Mesendoderm (in vitro differentiated cells): ENCODE data around the gene PRKAG2.

Experiments used
- DNase-seq: peaks from one replicate; pipeline ENCODE4 v3.0.0; 2013
- H2AK5ac ChIP-seq: 2 replicates; pipeline ENCODE4 v1.6.1; 2013; ENCODE audit warnings: low read length, inconsistent platforms
- H2BK120ac ChIP-seq: 2 replicates; pipeline ENCODE4 v1.6.1; 2013; ENCODE audit warnings: low read depth, mild to moderate bottlenecking, low read length, moderate library complexity, mixed read lengths
- H2BK15ac ChIP-seq: replicated peaks from 2 replicates; pipeline ENCODE4 v1.6.1; 2013; ENCODE audit warnings: low read depth, mild to moderate bottlenecking, moderate library complexity
- H2BK5ac ChIP-seq: 2 replicates; pipeline ENCODE4 v1.6.1; 2013; ENCODE audit warnings: low read length, inconsistent platforms
- H3K18ac ChIP-seq: 2 replicates; pipeline ENCODE4 v1.6.1; 2013; ENCODE audit warnings: mild to moderate bottlenecking, low read length, mixed read lengths
- H3K23ac ChIP-seq: one replicate; pipeline ENCODE4 v1.6.1; 2013; ENCODE audit warnings: low read length
- H3K27ac ChIP-seq: 2 replicates; pipeline ENCODE4 v1.5.1; 2013; ENCODE audit warnings: low read depth, mild to moderate bottlenecking, inconsistent platforms, low read length, moderate library complexity
- H3K27me3 ChIP-seq: 2 replicates; pipeline ENCODE4 v1.6.1; 2013; ENCODE audit warnings: low read length, control low read depth, mild to moderate bottlenecking, inconsistent platforms; ENCODE audit not compliant: insufficient read depth, poor library complexity
- H3K36me3 ChIP-seq: 2 replicates; pipeline ENCODE4 v1.6.1; 2013; ENCODE audit warnings: low read length, inconsistent platforms; ENCODE audit not compliant: control insufficient read depth, insufficient read depth
- H3K4ac ChIP-seq: one replicate; pipeline ENCODE4 v1.6.1; 2013; ENCODE audit warnings: low read depth, mild to moderate bottlenecking, low read length, moderate library complexity
- H3K4me1 ChIP-seq: 2 replicates; pipeline ENCODE4 v1.6.1; 2013; ENCODE audit warnings: low read depth, low read length, inconsistent platforms; ENCODE audit not compliant: control insufficient read depth
- H3K4me2 ChIP-seq: 2 replicates; pipeline ENCODE4 v1.6.1; 2013; ENCODE audit warnings: low read length
- H3K4me3 ChIP-seq: 2 replicates; pipeline ENCODE4 v1.5.1; 2013; ENCODE audit warnings: mild to moderate bottlenecking, low read length
- H3K56ac ChIP-seq: one replicate; pipeline ENCODE4 v1.6.1; 2013; ENCODE audit warnings: low read length
- H3K79me1 ChIP-seq: 2 replicates; pipeline ENCODE4 v1.6.1; 2013; ENCODE audit warnings: low read length, inconsistent platforms
- H3K79me2 ChIP-seq: 2 replicates; pipeline ENCODE4 v1.6.1; 2013; ENCODE audit warnings: mild to moderate bottlenecking, low read length; ENCODE audit not compliant: control insufficient read depth, insufficient read depth
- H3K9ac ChIP-seq: 2 replicates; pipeline ENCODE4 v1.6.1; 2013; ENCODE audit warnings: low read length, inconsistent platforms
- H4K5ac ChIP-seq: one replicate; pipeline ENCODE4 v1.6.1; 2013; ENCODE audit warnings: low read length
- H4K8ac ChIP-seq: one replicate; pipeline ENCODE4 v1.6.1; 2013; ENCODE audit warnings: low read depth, mild to moderate bottlenecking, control low read depth, low read length, moderate library complexity
- whole genome bisulfite sequencing: extraction: QIAGEN DNeasy Blood & Tissue Kit; methylation state at CpG from one replicate; pipeline ENCODE4 v1.1.7; 2013; ENCODE audit warnings: low lambda C conversion rate, missing lambda C conversion rate; ENCODE audit not compliant: insufficient coverage; ENCODE audit errors: extremely low coverage; 5-methylcytosine and 5-hydroxymethylcytosine counted together

The PRKAG2 gene

DNA sequence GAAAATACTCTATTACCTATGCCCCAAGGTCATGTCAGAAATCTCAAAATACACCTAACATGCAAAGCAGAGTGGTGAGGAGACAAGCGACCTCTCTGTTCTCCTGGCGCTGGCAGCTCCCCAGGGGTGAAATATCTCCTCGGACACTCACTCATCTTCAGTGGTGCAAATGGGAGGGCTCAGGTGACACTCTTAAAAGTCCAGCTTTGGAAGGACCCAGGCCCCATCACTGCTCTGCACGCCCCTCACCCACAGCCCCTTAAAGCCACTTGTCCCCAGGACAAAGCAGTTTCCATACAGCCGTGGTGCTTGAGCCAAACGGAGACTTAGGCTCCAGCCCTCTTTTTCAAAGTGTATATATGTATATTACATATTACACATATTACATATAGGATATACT lies 12.4 kb downstream of the PRKAG2 start:
- Histone ChIP-seq H3K4me1 (no peaks in the 10 kb centered on the region), H3K4me3 (no peak overlapping the region), H2BK5ac (no peak overlapping the region), H3K79me2 (no peaks in the 10 kb centered on the region), H3K27ac (no peak overlapping the region), H4K8ac (no peak overlapping the region), H3K23ac (no peak overlapping the region), H3K9ac (no peak overlapping the region), H3K36me3 (no peaks in the 10 kb centered on the region), H4K5ac (no peak overlapping the region), H3K79me1 (no peaks in the 10 kb centered on the region), H3K56ac (no peak overlapping the region), H3K4ac (no peak overlapping the region), H2AK5ac (no peak overlapping the region), H3K4me2 (no peak overlapping the region), H3K18ac (no peak overlapping the region), H3K27me3 (no peaks in the 10 kb centered on the region), H2BK120ac (no peak overlapping the region), H2BK15ac (no peak overlapping the region)
- DNase-seq, result no peak
- WGBS, result no CpG with 5 or more reads among the region's 6 CpGs

DNA sequence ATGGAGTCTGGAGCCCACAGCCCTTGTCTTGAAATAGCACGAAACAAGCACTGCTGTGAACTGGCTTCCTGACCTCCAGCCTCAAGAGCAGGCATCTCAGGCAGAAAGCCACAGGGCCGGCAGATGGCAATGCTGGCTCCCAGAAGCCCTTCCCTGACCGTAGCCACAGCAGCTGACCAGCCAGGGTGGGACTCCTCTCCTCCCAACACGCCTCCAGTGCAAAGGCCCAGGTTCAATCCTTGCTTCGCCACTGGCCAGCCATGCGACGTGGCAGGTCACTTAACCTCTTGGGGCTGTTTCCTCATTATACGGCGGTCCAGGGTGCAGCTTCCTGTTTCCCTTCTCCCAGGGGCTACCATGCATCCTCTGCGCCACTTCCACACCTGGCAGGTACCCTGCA lies 12.8 kb downstream of the PRKAG2 start:
- no peaks in the 10 kb centered on the region for H3K4me1 ChIP-seq
- H3K27ac ChIP-seq, result no peak overlapping the region
- no peak overlapping the region for H2BK15ac ChIP-seq
- no peak overlapping the region for H3K4me2 ChIP-seq
- no peak overlapping the region for H3K23ac ChIP-seq
- H3K9ac ChIP-seq, result no peak overlapping the region
- no peaks in the 10 kb centered on the region for H3K36me3 ChIP-seq
- no peak overlapping the region for H4K5ac ChIP-seq
- no peak overlapping the region for H3K4me3 ChIP-seq
- H2BK5ac ChIP-seq, result no peak overlapping the region
- no CpG with 5 or more reads among the region's 10 CpGs for WGBS
- no peak overlapping the region for H2AK5ac ChIP-seq
- no peak overlapping the region for H3K56ac ChIP-seq
- no peaks in the 10 kb centered on the region for H3K79me1 ChIP-seq
- no peaks in the 10 kb centered on the region for H3K27me3 ChIP-seq
- no peak overlapping the region for H4K8ac ChIP-seq
- H3K4ac ChIP-seq, result no peak overlapping the region
- no peak overlapping the region for H2BK120ac ChIP-seq
- H3K18ac ChIP-seq, result no peak overlapping the region
- DNase-seq, result no peak
- H3K79me2 ChIP-seq, result no peaks in the 10 kb centered on the region

- no peaks in the 10 kb centered on the region for H3K27me3 ChIP-seq
- H3K79me2 ChIP-seq, result no peaks in the 10 kb centered on the region
- H3K4me3 ChIP-seq, result no peak overlapping the region
- no peak overlapping the region for H3K4me2 ChIP-seq
- no peak overlapping the region for H3K9ac ChIP-seq
- no peak overlapping the region for H3K56ac ChIP-seq
- H4K5ac ChIP-seq, result no peak overlapping the region
- H2AK5ac ChIP-seq, result no peak overlapping the region
- H3K4me1 ChIP-seq, result no peaks in the 10 kb centered on the region
- H3K23ac ChIP-seq, result no peak overlapping the region
- H3K36me3 ChIP-seq, result no peaks in the 10 kb centered on the region
- no peaks in the 10 kb centered on the region for H3K79me1 ChIP-seq
- no peak overlapping the region for H2BK120ac ChIP-seq
- H3K4ac ChIP-seq, result no peak overlapping the region
- peak; percentile 84 for DNase-seq
- no peak overlapping the region for H4K8ac ChIP-seq
- no peak overlapping the region for H3K27ac ChIP-seq
- no peak overlapping the region for H3K18ac ChIP-seq
- no peak overlapping the region for H2BK5ac ChIP-seq
- no peak overlapping the region for H2BK15ac ChIP-seq
- WGBS, result no CpG with 5 or more reads among the region's 11 CpGs
Measured at GRCh38 chr7:151863386-151864079, 13.4 kb downstream of the PRKAG2 start.

DNA sequence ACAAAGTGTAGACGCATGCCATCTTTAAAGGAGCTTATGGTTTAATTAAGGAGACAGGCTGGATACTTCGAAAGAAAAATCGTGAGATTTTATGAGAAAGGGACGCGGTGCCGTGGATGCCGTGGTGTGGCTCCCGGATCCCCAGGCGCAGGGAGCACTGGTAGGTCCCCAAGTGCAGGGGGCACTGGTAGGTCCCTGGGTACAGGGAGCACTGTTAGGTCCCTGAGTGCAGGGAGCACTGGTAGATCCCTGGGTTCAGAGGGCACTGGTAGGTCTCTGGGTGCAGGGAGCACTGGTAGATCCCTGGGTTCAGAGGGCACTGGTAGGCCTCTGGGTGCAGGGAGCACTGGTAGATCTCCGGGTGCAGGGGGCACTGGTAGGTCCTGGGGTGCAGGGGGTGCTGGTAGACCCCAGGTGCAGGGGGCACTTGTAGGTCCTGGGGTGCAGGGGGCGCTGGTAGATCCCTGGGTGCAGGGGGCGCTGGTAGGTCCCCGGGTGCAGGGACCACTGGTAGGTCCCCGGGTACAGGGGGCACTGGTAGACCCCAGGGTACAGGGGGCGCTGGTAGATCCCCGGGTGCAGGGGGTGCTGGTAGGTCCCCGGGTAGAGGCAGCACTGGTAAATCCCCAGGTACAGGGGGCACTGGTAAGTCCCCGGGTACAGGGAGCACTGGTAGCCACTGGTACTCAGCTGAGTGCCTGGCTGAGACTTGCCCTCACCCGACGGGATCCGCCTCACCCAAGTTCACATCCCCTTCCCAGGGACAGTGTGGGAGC lies 14.1 kb downstream of the PRKAG2 start:
- Histone ChIP-seq H3K4ac (no peak overlapping the region), H3K18ac (no peak overlapping the region), H3K4me3 (no peak overlapping the region), H2BK120ac (no peak overlapping the region), H4K5ac (no peak overlapping the region), H4K8ac (no peak overlapping the region), H3K36me3 (no peaks in the 10 kb centered on the region), H3K79me1 (no peaks in the 10 kb centered on the region), H3K56ac (no peak overlapping the region), H3K4me1 (no peaks in the 10 kb centered on the region), H3K9ac (no peak overlapping the region), H2BK15ac (no peak overlapping the region), H3K23ac (no peak overlapping the region), H3K79me2 (no peaks in the 10 kb centered on the region), H3K27me3 (no peaks in the 10 kb centered on the region), H3K4me2 (no peak overlapping the region), H2BK5ac (no peak overlapping the region), H2AK5ac (no peak overlapping the region), H3K27ac (no peak overlapping the region)
- WGBS, result no CpG with 5 or more reads among the region's 21 CpGs
- no peak for DNase-seq

GRCh38 chr7:151861881-151862280 lies 15.0 kb downstream of the PRKAG2 start:
- Histone ChIP-seq H2BK5ac (no peak overlapping the region), H3K23ac (no peak overlapping the region), H4K5ac (no peak overlapping the region), H3K27me3 (no peaks in the 10 kb centered on the region), H3K36me3 (no peaks in the 10 kb centered on the region), H4K8ac (no peak overlapping the region), H3K4me1 (no peaks in the 10 kb centered on the region), H3K27ac (no peak overlapping the region), H2AK5ac (no peak overlapping the region), H3K18ac (no peak overlapping the region), H2BK15ac (no peak overlapping the region), H3K4ac (no peak overlapping the region), H3K4me2 (no peak overlapping the region), H2BK120ac (no peak overlapping the region), H3K9ac (no peak overlapping the region), H3K56ac (no peak overlapping the region), H3K4me3 (no peak overlapping the region), H3K79me1 (no peaks in the 10 kb centered on the region), H3K79me2 (no peaks in the 10 kb centered on the region)
- no peak for DNase-seq
- WGBS, result no CpG with 5 or more reads among the region's 9 CpGs
